H1 (cell line): ENCODE results near the gene ANKFY1. TPM values are rescaled to one million over a fixed set of nuclear protein-coding genes. Genes with fewer than 3 reads are reported as not detected.

Experiments used
- CTCF ChIA-PET: fragments of 300-600 bp; sonication (Branson Sonifier 250); formaldehyde crosslinking; loops from one replicate; lab custom pipeline; 2021; ENCODE audit not compliant: partially characterized antibody; lab: Charles Lee
- POLR2A ChIA-PET: fragments of 300-600 bp; sonication (Branson Sonifier 250); formaldehyde crosslinking; loops from one replicate; lab custom pipeline; 2021; ENCODE audit warnings: inconsistent platforms; ENCODE audit not compliant: partially characterized antibody; lab: Charles Lee
- DNase-seq, 2 experiments: peaks; one replicate each; pipeline versions ENCODE4 v3.0.0 to v3.0.0-alpha.2; 2010 to 2022; ENCODE audit warnings: low spot score in 2 of 2, low read depth in 1 of 2, mixed read lengths in 1 of 2
- FAIRE-seq: peaks from 2 replicates; lab custom pipeline; 2011; peaks lifted over from hg19 to GRCh38; lab: Jason Lieb, UNC
- H2AFZ ChIP-seq: 2 replicates; pipeline ENCODE4 v1.8.1; 2012; ENCODE audit warnings: low read length, inconsistent platforms
- H2AK5ac ChIP-seq: 2 replicates; pipeline ENCODE4 v1.6.1; 2013; ENCODE audit warnings: low read depth, low read length
- H2BK120ac ChIP-seq: replicated peaks from 2 replicates; pipeline ENCODE3; 2013; ENCODE audit warnings: low read depth, low read length, inconsistent platforms
- H2BK12ac ChIP-seq: 2 replicates; pipeline ENCODE4 v1.6.1; 2013; ENCODE audit warnings: low read depth, low read length
- H2BK15ac ChIP-seq: 2 replicates; pipeline ENCODE4 v1.6.1; 2013; ENCODE audit warnings: low read length
- H2BK20ac ChIP-seq: 2 replicates; pipeline ENCODE4 v1.6.1; 2013; ENCODE audit warnings: low read length
- H2BK5ac ChIP-seq: 2 replicates; pipeline ENCODE4 v1.6.1; 2013; ENCODE audit warnings: low read depth, low read length
- H3K14ac ChIP-seq: 2 replicates; pipeline ENCODE4 v1.6.1; 2013; ENCODE audit warnings: inconsistent platforms; ENCODE audit not compliant: insufficient read length
- H3K18ac ChIP-seq: 2 replicates; pipeline ENCODE4 v1.6.1; 2013; ENCODE audit warnings: low read length; ENCODE audit errors: extremely low read depth
- H3K23ac ChIP-seq: 2 replicates; pipeline ENCODE4 v1.6.1; 2013; ENCODE audit warnings: inconsistent platforms; ENCODE audit not compliant: insufficient read length
- H3K23me2 ChIP-seq: 2 replicates; pipeline ENCODE4 v1.6.1; 2013; ENCODE audit warnings: low read depth, low read length
- H3K27ac ChIP-seq: 2 replicates; pipeline ENCODE4 v1.6.1; 2011; ENCODE audit warnings: low read depth, low read length, inconsistent platforms
- H3K27me3 ChIP-seq, 4 experiments: replicated peaks in 1 of 4; 1 replicate in 1 of 4; 2 replicates in 3 of 4; pipeline versions ENCODE4 v1.6.1 to v1.8.1; 2011 to 2013; ENCODE audit warnings: low read length in 3 of 4, mild to moderate bottlenecking in 3 of 4, inconsistent platforms in 2 of 4, mixed read lengths in 2 of 4, moderate library complexity in 1 of 4; ENCODE audit not compliant: control insufficient read depth in 3 of 4, insufficient read depth in 3 of 4; ENCODE audit errors: extremely low read depth in 1 of 4
- H3K36me3 ChIP-seq, 4 experiments: 2 replicates each; pipeline versions ENCODE4 v1.6.1 to v1.8.1; 2011 to 2013; ENCODE audit warnings: mild to moderate bottlenecking in 4 of 4, low read length in 3 of 4, moderate library complexity in 2 of 4, control low read depth in 1 of 4, inconsistent platforms in 1 of 4; ENCODE audit not compliant: insufficient read depth in 4 of 4, control insufficient read depth in 2 of 4
- H3K4ac ChIP-seq: replicated peaks from 2 replicates; pipeline ENCODE3; 2013; ENCODE audit warnings: low read length, low read depth, mixed read lengths, inconsistent platforms; ENCODE audit not compliant: insufficient read length
- H3K4me1 ChIP-seq, 4 experiments: replicated peaks in 1 of 4; 1 replicate in 1 of 4; 2 replicates in 3 of 4; pipeline versions ENCODE4 v1.6.1 to v1.8.1; 2011 to 2013; ENCODE audit warnings: low read length in 3 of 4, inconsistent platforms in 2 of 4, mixed read lengths in 1 of 4; ENCODE audit not compliant: insufficient read depth in 4 of 4, control insufficient read depth in 3 of 4
- H3K4me2 ChIP-seq, 2 experiments: 2 replicates each; pipeline versions ENCODE4 v1.6.1 to v1.8.1; 2011 to 2013; ENCODE audit warnings: low read depth in 2 of 2, low read length in 2 of 2, control low read depth in 1 of 2, inconsistent platforms in 1 of 2, mild to moderate bottlenecking in 1 of 2; ENCODE audit not compliant: insufficient read depth in 1 of 2
- H3K4me3 ChIP-seq, 4 experiments: fragments of 200-600, 300-600 bp in 1 of 4; sonication (generic), shearing (Covaris generic), sonication (Bioruptor Twin) in 1 of 4; 2 replicates each; pipeline versions ENCODE4 v1.5.1 to v1.8.1; 2011 to 2016; ENCODE audit warnings: low read length in 4 of 4, low read depth in 3 of 4, control low read depth in 2 of 4, inconsistent platforms in 2 of 4, mild to moderate bottlenecking in 2 of 4, mixed read lengths in 1 of 4, moderate library complexity in 1 of 4; ENCODE audit not compliant: insufficient read depth in 2 of 4; ENCODE audit errors: extremely low read depth in 1 of 4
- H3K56ac ChIP-seq: replicated peaks from 2 replicates; pipeline ENCODE3; 2013; ENCODE audit warnings: low read depth, mild to moderate bottlenecking, mixed read lengths, low read length, inconsistent platforms; ENCODE audit not compliant: insufficient read length
- H3K79me1 ChIP-seq: 2 replicates; pipeline ENCODE4 v1.6.1; 2013; ENCODE audit warnings: low read depth, low read length, control low read depth
- H3K79me2 ChIP-seq, 2 experiments: 2 replicates each; pipeline versions ENCODE4 v1.6.1 to v1.8.1; 2012 to 2013; ENCODE audit warnings: low read length in 2 of 2, mild to moderate bottlenecking in 2 of 2, inconsistent platforms in 1 of 2; ENCODE audit not compliant: insufficient read depth in 2 of 2, control insufficient read depth in 1 of 2
- H3K9ac ChIP-seq, 4 experiments: replicated peaks in 1 of 4; 1 replicate in 1 of 4; 2 replicates in 3 of 4; pipeline versions ENCODE4 v1.6.1 to v1.8.1; 2011 to 2013; ENCODE audit warnings: low read depth in 3 of 4, low read length in 3 of 4, control low read depth in 2 of 4, mild to moderate bottlenecking in 2 of 4, moderate library complexity in 2 of 4, inconsistent platforms in 1 of 4; ENCODE audit errors: extremely low read depth in 1 of 4
- H3K9me3 ChIP-seq, 2 experiments: 2 replicates each; pipeline versions ENCODE4 v1.6.1 to v1.8.1; 2012 to 2013; ENCODE audit warnings: mild to moderate bottlenecking in 2 of 2, moderate library complexity in 2 of 2, control low read depth in 1 of 2, inconsistent platforms in 1 of 2, low read depth in 1 of 2, low read length in 1 of 2, mixed read lengths in 1 of 2; ENCODE audit not compliant: insufficient read depth in 2 of 2
- H4K20me1 ChIP-seq, 2 experiments: replicated peaks in 1 of 2; 2 replicates each; pipeline versions ENCODE3 to v1.8.1; 2011 to 2013; ENCODE audit warnings: inconsistent platforms in 2 of 2, low read length in 2 of 2, mild to moderate bottlenecking in 1 of 2; ENCODE audit not compliant: insufficient read depth in 2 of 2, control insufficient read depth in 1 of 2
- H4K5ac ChIP-seq: 2 replicates; pipeline ENCODE4 v1.6.1; 2013; ENCODE audit warnings: low read length, low read depth, mixed read lengths, inconsistent platforms; ENCODE audit not compliant: insufficient read length
- H4K8ac ChIP-seq: 2 replicates; pipeline ENCODE4 v1.8.0; 2013; ENCODE audit warnings: mild to moderate bottlenecking, moderate library complexity, low read length, inconsistent platforms; ENCODE audit not compliant: insufficient read depth; ENCODE audit errors: extremely low read depth
- H4K91ac ChIP-seq: replicated peaks from 2 replicates; pipeline ENCODE3; 2013; ENCODE audit warnings: low read length, mixed read lengths, inconsistent platforms; ENCODE audit not compliant: insufficient read length
- CEBPB ChIP-seq: IDR thresholded peaks from 2 replicates; pipeline ENCODE4 v1.6.1; 2012; ENCODE audit warnings: low read depth, low read length
- SUZ12 ChIP-seq: fragments of 200-600 bp; sonication (generic); IDR thresholded peaks from 2 replicates; pipeline ENCODE4 v1.6.1; 2012; ENCODE audit warnings: mild to moderate bottlenecking, inconsistent platforms, low read length, moderate library complexity, mixed read lengths
- WGBS, 2 experiments: shearing (Covaris generic) in 1 of 2; methylation state at CpG; one replicate each; pipeline versions ENCODE4 v1.1.6 to v1.1.7; 2013 to 2015; ENCODE audit warnings: low lambda C conversion rate in 2 of 2, mixed read lengths in 2 of 2, inconsistent platforms in 1 of 2, low coverage in 1 of 2, missing lambda C conversion rate in 1 of 2; ENCODE audit not compliant: insufficient replicate concordance in 2 of 2, insufficient coverage in 1 of 2, insufficient read length in 1 of 2; ENCODE audit errors: extremely low coverage in 1 of 2, missing lambda C conversion rate in 1 of 2; 5-methylcytosine and 5-hydroxymethylcytosine counted together
- polyA plus RNA-seq, 7 experiments: library from polyadenylated mRNA; depleted of rRNA in 3 of 7; stranded (reverse) in 5 of 7; unstranded in 2 of 7; fragments of >200 nt in 5 of 7; fragments of 200-250 nt in 2 of 7; gene quantifications; 1 replicate in 5 of 7; 2 replicates in 1 of 7; 4 replicates in 1 of 7; pipeline versions ENCODE4 v1.2.1 to v1.2.3, GENCODE V29; 2011 to 2013; ENCODE audit warnings: missing spikeins in 2 of 7, mixed read lengths in 2 of 7
- total RNA-seq: library from RNA; stranded (reverse); fragmentation: NEBNext Ultra II Directional; extraction: Animal tissue kit (Norgen Biotek cat#: 25700); gene quantifications from 2 replicates; pipeline ENCODE4 v1.2.1, GENCODE V29; 2021

Gene ANKFY1
- total and polyA plus RNA-seq, 2 of the 8 experiments (the other 6 are each of a cell fraction or from before 2014, with no cell fraction given): 28.3 to 45.3 TPM

DNA sequence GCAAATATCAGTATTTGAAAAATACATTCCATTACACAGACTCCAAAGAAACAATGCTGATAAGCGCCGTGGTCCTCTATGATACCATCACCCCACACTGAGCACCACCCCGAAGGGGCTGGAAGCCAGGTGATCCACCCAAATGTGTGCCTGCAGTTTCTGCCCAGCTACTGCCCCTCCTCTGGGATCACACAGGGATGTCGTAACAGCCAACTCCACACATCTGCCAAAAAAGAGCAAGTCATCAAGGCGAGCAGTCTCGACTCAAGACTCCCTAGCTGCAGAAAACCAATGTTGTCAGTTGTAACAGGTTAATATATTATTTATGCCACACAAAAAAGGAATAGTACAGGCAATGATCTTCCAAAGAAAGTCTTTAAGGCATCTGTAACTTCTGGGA, 99.8 kb downstream of the ANKFY1 start:
- Histone ChIP-seq H3K4me1 (peaks cover 0 to 6% (median 2%) of the 10 kb centered on the region in 4 experiments; a peak in 4 of 7 replicates), H3K4me3 (no peak overlapping the region), H3K56ac (no peak overlapping the region), H3K27me3 (no peaks in the 10 kb centered on the region), H4K5ac (no peak overlapping the region), H3K9ac (no peak overlapping the region), H2BK20ac (no peak overlapping the region), H2AFZ (no peak overlapping the region), H3K23me2 (no peaks in the 10 kb centered on the region), H2BK120ac (no peak overlapping the region), H3K4me2 (no peak overlapping the region), H2BK15ac (no peak overlapping the region), H3K36me3 (peaks cover 8 to 34% (median 21%) of the 10 kb centered on the region in 4 experiments), H4K20me1 (peaks cover 0 to 3% of the 10 kb centered on the region in 2 experiments), H3K4ac (no peak overlapping the region), H4K91ac (no peak overlapping the region), H2BK5ac (no peak overlapping the region)
- POLR2A ChIA-PET: interaction anchor here (0.8 to 12.0 kb wide), 4 partner anchors 12 to 242 kb away, joined by 3 to 117 read pairs (median 4); partner anchors contain the start of genes CYB5D2 and ZZEF1
- no peak for DNase-seq
- TF ChIP-seq SUZ12 (no peak), CEBPB (0 out of 2 replicates have a peak, but pooled peaks have one; percentile 11)
- TF ChIP-seq, all 59 proteins: peak for 1
- Histone ChIP-seq H3K14ac (no peak overlapping the region), H3K79me1 (no peaks in the 10 kb centered on the region), H2BK12ac (no peak overlapping the region), H4K8ac (no peak overlapping the region), H3K27ac (no peak overlapping the region), H3K79me2 (no peaks in the 10 kb centered on the region), H3K9me3 (no peaks in the 10 kb centered on the region), H3K23ac (no peak overlapping the region), H2AK5ac (no peak overlapping the region), H3K18ac (no peak overlapping the region)
- WGBS, 2 experiments: 95% methylated on average over 6 of the region's 6 CpGs; no CpG with 5 or more reads in 1 of the 2 experiments
- no peak for FAIRE-seq
- CTCF ChIA-PET: interaction anchor here (1.1 to 2.7 kb wide), 3 partner anchors 14 to 35 kb away, joined by 3 to 10 read pairs (median 5); no protein-coding TSS in a partner anchor
